Measurements from ENCODE around the gene STX1B.
A peak's percentile ranks its signal among the peaks of the same experiment; 100 is the strongest.

STX1B gene

GRCh38 chr16:31001507-31002249 lies 8.8 kb downstream of the STX1B start:
- Histone ChIP-seq H3K9me3 (ENCODE audit: low read depth, low read length) (no peaks in the 10 kb centered on the region), H3K9ac (ENCODE audit: insufficient read length) (no peak overlapping the region), H3K4me3 (no peak overlapping the region), H3K36me3 (ENCODE audit: insufficient read depth, low read length) (no peaks in the 10 kb centered on the region), H3K27ac (no peak overlapping the region)
- TF ChIP-seq FOXP2 (optimal IDR thresholded peaks at IDR 0.05; ENCODE audit: control extremely low read depth, extremely low read length, insufficient read depth) (no peak), POLR2AphosphoS5 (IDR thresholded peaks at IDR 0.05; ENCODE audit: borderline replicate concordance, low read depth, low read length) (no peak), EZH2 (IDR thresholded peaks at IDR 0.05) (no peak)
- DNase-seq (ENCODE audit: low read depth, low spot score): no peak

- H3K9me3 ChIP-seq (ENCODE audit: low read depth, low read length): no peaks in the 10 kb centered on the region
- H3K4me3 ChIP-seq: no peak overlapping the region
- H3K9ac ChIP-seq (ENCODE audit: insufficient read length): no peak overlapping the region
- H3K36me3 ChIP-seq (ENCODE audit: insufficient read depth, low read length): no peaks in the 10 kb centered on the region
- no peak for DNase-seq (ENCODE audit: low read depth, low spot score)
- no peak for TF ChIP-seq EZH2 (IDR thresholded peaks at IDR 0.05)
- no peak overlapping the region for H3K27ac ChIP-seq
These were observed 9.6 kb downstream of the STX1B start for GRCh38 chr16:31000671-31001382.

DNA sequence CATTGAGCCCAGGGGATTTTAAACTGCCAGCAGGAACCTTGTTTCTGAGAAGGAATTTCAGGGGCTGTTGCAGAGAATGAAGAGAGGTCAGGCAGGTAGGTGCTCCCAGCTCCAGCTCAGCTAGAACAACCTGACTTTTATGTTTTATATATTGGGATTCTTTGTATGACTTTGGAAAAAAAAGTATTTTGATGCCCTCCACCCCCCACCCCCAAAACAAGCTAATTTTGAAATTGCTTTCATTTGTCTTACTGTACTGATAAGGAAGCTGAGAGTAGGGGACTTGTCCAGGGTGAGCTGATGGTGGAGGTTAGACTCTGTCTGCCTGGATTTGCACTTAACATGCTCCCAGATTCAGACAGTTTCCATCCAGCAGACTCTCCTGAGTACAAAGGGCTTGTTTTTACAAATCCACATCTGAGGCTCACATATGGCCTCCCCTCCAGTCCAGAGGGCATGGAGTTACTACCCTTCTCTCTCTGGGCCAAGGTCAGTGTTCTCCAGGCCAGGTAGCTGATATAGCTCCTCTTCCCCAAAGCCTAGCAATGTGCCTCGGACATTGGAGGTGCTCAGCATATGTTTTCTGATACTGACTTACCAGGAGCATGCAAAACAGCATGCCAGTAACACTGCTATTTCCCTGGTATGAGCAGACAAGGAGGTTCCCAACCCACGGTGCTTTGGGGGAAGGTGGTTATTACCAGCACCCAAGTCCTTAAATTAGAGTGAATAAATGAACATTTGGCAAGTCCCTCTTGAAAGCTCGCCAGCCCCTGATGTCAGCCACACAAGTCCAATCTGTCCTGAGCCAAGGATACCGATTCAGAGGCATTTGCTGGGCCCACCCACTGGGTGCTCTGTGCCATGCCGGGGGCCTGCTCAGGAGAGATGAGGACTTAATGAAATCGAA lies 11.3 kb downstream of the STX1B start:
- Histone ChIP-seq H3K27ac (no peak overlapping the region), H3K9me3 (ENCODE audit: low read depth, low read length) (no peaks in the 10 kb centered on the region), H3K4me3 (no peak overlapping the region), H3K36me3 (ENCODE audit: insufficient read depth, low read length) (no peaks in the 10 kb centered on the region), H3K9ac (ENCODE audit: insufficient read length) (no peak overlapping the region)
- DNase-seq (ENCODE audit: low read depth, low spot score): no peak
- no peak for TF ChIP-seq POLR2AphosphoS5 (IDR thresholded peaks at IDR 0.05; ENCODE audit: borderline replicate concordance, low read depth, low read length)
- no peak for TF ChIP-seq EZH2 (IDR thresholded peaks at IDR 0.05)
- no peak for TF ChIP-seq FOXP2 (optimal IDR thresholded peaks at IDR 0.05; ENCODE audit: control extremely low read depth, extremely low read length, insufficient read depth)

DNA sequence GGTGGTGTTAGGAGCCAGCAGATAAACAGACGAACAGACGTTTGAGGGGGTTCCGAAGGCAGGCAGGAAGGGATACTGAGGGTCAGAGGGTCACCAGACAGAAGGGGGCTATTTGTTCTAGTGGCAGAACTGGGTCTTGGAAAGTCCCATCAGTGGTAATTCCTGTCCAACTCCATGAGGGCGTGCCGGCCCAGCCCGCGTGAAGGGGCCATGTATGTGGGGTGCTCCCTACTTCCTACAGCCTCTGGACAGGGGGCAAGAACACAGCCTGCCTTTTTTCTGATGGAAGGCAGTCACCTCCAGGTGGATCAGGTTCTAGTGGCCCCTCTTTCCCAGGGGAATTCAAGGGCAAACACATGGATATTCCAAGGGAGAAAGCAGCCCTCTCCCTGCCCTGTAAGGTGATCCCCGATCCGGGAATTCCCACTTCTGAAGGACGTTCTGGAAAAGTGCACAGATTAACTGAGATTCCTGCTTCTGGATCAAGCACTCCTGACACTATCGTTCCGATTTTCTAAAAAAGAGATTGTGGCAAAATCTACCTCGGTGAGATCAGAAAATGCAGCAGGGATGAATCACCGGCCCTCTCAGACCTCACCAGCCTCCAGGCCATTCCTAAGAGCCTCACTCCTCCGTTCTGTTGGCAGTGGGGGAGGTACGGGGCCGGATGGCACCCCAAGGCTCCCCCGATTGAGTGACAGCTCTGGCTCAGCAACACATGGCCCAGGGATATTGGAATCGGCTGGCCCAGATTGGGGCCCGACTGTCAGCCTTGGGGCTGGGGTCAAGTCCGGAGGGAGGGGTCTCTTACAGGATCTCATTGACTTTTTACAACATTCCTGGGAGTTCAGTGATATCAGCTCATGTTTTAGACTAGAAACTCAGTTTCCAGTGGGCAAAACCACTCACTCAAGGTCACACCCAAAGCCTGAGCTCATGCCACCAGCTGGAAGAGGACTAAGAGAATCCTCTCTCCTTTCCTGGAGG lies 12.4 kb downstream of the STX1B start:
- H3K9me3 ChIP-seq (ENCODE audit: low read depth, low read length): no peaks in the 10 kb centered on the region
- H3K9ac ChIP-seq (ENCODE audit: insufficient read length): no peak overlapping the region
- no peaks in the 10 kb centered on the region for H3K36me3 ChIP-seq (ENCODE audit: insufficient read depth, low read length)
- no peak overlapping the region for H3K27ac ChIP-seq
- DNase-seq (ENCODE audit: low read depth, low spot score): no peak
- TF ChIP-seq FOXP2 (optimal IDR thresholded peaks at IDR 0.05; ENCODE audit: control extremely low read depth, extremely low read length, insufficient read depth): no peak
- TF ChIP-seq EZH2 (IDR thresholded peaks at IDR 0.05): no peak
- no peak for TF ChIP-seq POLR2AphosphoS5 (IDR thresholded peaks at IDR 0.05; ENCODE audit: borderline replicate concordance, low read depth, low read length)
- peak overlapping the region; percentile 73 for H3K4me3 ChIP-seq

DNA sequence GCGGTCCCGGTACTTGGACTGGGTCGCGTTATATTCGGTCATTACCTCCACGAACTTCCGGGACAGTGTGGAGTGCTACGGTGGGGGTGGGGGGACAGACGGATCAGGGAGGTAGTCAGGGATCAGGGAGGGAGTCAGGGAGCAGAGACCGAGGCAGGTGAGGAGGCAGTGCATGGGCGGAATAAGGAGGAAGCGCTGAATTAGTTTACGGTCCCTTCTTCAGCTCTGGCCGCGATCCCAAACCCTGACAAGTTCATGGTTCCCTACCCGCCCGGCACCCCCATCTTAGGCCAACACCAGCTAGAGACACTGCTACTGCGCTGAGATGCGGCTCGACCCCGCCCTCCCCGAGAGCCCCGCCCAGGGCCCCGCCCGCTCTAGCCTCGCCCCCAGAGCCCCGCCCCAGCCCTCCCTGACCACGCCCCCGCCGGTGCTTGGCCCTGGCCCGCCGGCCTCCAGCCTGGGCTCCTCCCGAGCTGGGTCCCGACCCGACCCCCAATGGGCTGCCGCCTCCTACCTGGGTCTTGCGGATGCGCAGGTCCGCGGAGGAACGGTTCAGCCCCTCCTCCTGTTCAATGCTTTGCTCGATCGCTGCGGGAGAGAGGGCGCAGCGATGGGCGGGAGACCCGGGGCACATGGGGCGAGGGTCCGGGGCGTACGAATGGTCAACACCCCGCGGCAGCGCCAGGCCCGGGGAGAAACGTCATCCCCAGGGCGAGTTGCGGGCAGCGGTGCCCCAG lies 13.3 kb downstream of the STX1B start:
- no peaks in the 10 kb centered on the region for H3K36me3 ChIP-seq (ENCODE audit: insufficient read depth, low read length)
- H3K9me3 ChIP-seq (ENCODE audit: low read depth, low read length): no peaks in the 10 kb centered on the region
- H3K9ac ChIP-seq (ENCODE audit: insufficient read length): no peak overlapping the region
- peak overlapping the region; percentile 73 for H3K4me3 ChIP-seq
- no peak overlapping the region for H3K27ac ChIP-seq
- no peak for DNase-seq (ENCODE audit: low read depth, low spot score)
- TF ChIP-seq FOXP2 (optimal IDR thresholded peaks at IDR 0.05; ENCODE audit: control extremely low read depth, extremely low read length, insufficient read depth) (no peak), POLR2AphosphoS5 (IDR thresholded peaks at IDR 0.05; ENCODE audit: borderline replicate concordance, low read depth, low read length) (peak; percentile 36; the same call in 1 of the 2 replicates)

DNA sequence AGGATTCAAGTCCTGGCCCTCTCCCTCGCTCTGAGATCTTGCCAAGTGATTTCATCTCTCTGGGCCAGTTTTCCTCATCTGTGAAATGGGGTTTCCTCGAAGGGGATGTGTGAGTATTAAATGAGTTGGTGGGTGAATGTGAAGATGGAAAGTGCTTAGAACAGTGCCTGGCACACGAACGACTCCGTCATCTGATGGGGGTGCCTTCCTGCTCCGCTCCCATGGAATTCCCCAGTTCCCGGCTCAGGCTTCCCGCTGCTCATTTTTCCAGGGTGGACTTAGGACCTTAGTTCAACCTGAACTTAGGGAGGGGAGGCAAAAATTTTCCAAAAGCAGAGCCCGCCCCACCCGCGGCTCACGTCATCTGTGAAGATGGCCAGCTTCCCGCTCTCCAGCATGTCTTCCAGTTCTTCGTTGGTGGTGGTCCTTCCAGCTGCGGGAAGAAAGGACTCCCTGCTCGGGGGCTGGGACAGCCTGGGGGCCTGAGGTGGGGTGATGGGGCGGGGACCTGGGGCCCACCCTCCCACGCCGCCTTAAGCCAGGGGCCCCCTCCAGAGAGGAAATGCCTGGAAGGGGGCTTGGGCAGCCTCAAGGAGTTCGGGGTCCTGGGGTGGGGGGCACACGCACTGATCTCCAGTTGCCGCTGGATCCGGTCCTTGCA lies 14.0 kb downstream of the STX1B start:
- H3K36me3 ChIP-seq (ENCODE audit: insufficient read depth, low read length): no peaks in the 10 kb centered on the region
- no peak for DNase-seq (ENCODE audit: low read depth, low spot score)
- H3K9ac ChIP-seq (ENCODE audit: insufficient read length): no peak overlapping the region
- TF ChIP-seq POLR2AphosphoS5 (IDR thresholded peaks at IDR 0.05; ENCODE audit: borderline replicate concordance, low read depth, low read length) (no peak), EZH2 (IDR thresholded peaks at IDR 0.05) (no peak), FOXP2 (optimal IDR thresholded peaks at IDR 0.05; ENCODE audit: control extremely low read depth, extremely low read length, insufficient read depth) (no peak)
- H3K27ac ChIP-seq: no peak overlapping the region
- peak overlapping the region; percentile 73 for H3K4me3 ChIP-seq
- H3K9me3 ChIP-seq (ENCODE audit: low read depth, low read length): no peaks in the 10 kb centered on the region

- no peak for DNase-seq (ENCODE audit: low read depth, low spot score)
- no peak overlapping the region for H3K27ac ChIP-seq
- no peaks in the 10 kb centered on the region for H3K9me3 ChIP-seq (ENCODE audit: low read depth, low read length)
- no peaks in the 10 kb centered on the region for H3K36me3 ChIP-seq (ENCODE audit: insufficient read depth, low read length)
- no peak overlapping the region for H3K4me3 ChIP-seq
- TF ChIP-seq EZH2 (IDR thresholded peaks at IDR 0.05) (no peak), FOXP2 (optimal IDR thresholded peaks at IDR 0.05; ENCODE audit: control extremely low read depth, extremely low read length, insufficient read depth) (no peak), POLR2AphosphoS5 (IDR thresholded peaks at IDR 0.05; ENCODE audit: borderline replicate concordance, low read depth, low read length) (no peak)
- no peak overlapping the region for H3K9ac ChIP-seq (ENCODE audit: insufficient read length)
These were observed 14.5 kb downstream of the STX1B start for GRCh38 chr16:30995927-30996323.
